Measurements from ENCODE around the gene CES2.
"Not testable (repeated sequence)": the region's sequence is repeated elsewhere in the genome, so short reads cannot be mapped to it uniquely, and the experiment has no call there.

CES2 gene

DNA sequence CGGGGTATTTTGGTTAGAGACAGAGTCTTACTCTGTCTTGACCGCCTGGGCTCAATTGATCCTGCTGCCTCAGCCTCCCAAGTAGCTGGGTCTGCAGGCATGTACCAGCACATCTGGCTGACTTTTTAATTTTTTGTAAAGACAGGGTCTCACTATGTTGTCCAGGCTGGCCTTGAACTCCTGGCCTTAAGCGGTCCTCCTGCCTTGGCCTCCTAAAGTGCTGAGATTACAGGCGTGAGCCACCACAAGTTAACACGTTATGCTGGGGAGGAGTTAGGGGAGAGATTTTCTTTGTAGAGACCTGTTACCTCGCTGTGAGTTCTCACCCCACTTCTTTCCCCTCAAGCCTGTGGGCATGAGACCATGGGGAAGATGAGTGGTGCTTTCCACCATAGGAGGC, 51.2 kb downstream of the CES2 start:
- DNase-seq, result no peak

- DNase-seq, result no peak
Observed at GRCh38 chr16:66988197-66988788, 53.0 kb downstream of the CES2 start, which contains the start of gene CES4A. CES4A (plus strand) TSS chr16:66988589; CDS start chr16:66988773, 184 bp downstream.

DNA sequence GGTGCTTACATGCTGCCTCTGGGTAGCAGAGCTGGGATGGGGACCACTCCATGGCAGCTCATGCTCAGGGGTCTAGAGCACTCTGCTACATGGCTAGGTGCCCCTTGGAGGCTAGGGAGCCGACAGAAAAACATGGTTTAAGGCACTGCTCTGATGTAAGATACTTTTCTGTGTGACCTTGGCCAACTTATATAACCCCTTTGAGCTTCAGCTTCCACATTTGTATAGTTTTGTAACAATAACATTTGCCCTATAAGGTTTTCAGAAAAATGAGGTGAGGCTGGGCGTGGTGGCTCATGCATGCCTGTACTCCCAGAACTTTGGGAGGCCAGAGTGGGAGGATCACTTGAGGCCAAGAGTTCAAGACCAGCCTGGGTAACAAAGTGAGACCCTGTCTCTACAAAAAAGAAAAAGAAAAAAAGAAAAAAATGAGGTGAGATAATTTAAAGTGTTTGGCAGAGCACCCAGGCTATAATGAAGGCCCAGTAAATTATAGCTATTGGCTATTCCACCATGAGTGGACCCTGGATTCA, 56.3 kb downstream of the CES2 start:
- no peak for DNase-seq

DNA sequence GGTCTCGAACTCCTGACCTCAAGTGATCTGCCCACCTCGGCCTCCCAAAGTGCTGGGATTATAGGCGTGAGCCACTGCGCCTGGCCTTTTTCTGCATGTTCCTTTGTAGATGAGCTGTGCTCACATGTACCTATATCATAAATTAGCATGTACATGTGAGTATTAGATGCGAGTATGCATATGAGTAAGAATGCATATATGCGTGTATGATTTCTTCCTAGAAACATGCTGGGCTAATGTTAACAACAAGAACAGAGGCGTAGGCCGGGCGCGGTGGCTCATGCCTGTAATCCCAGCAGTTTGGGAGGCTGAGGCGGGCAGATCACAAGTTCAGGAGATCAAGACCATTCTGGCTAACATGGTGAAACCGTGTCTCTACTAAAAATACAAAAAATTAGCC, 58.2 kb downstream of the CES2 start:
- DNase-seq, result not testable (repeated sequence)

Data from NCI-H345 (cell line).